ENCODE results near the gene LIPK.

GRCh38 chr10:88715517-88715916 lies 9.5 kb downstream of the LIPK start:
- TF ChIP-seq POLR2A (IDR thresholded peaks at IDR 0.05; ENCODE audit: low read depth, low read length): no peak
- TF ChIP-seq SPI1 (IDR thresholded peaks at IDR 0.05; ENCODE audit: low read depth, low read length): no peak
- TF ChIP-seq TAF1 (IDR thresholded peaks at IDR 0.05; ENCODE audit: low read depth, low read length): no peak
- no peak for TF ChIP-seq POLR2AphosphoS5 (IDR thresholded peaks at IDR 0.05; ENCODE audit: low read depth, low read length)
